ENCODE data around the gene ABR.
"Not testable (repeated sequence)": the region's sequence is repeated elsewhere in the genome, so short reads cannot be mapped to it uniquely, and the experiment has no call there.

ABR gene

GRCh38 chr17:1169221-1169928, 10.4 kb downstream of the ABR start:
- peaks cover 6% of the 10 kb centered on the region for H3K36me3 Mint-ChIP-seq
- H3K4me1 Mint-ChIP-seq = peaks cover 54% of the 10 kb centered on the region
- no peaks in the 10 kb centered on the region for H3K27me3 Mint-ChIP-seq
- no peaks in the 10 kb centered on the region for H3K9me3 Mint-ChIP-seq
- H3K4me3 Mint-ChIP-seq = no peak overlapping the region
- no peak for ATAC-seq
- H3K27ac Mint-ChIP-seq = no peak overlapping the region

GRCh38 chr17:1168533-1169220, 11.1 kb downstream of the ABR start:
- no peak for ATAC-seq
- no peaks in the 10 kb centered on the region for H3K9me3 Mint-ChIP-seq
- peaks cover 6% of the 10 kb centered on the region for H3K36me3 Mint-ChIP-seq
- no peak overlapping the region for H3K27ac Mint-ChIP-seq
- no peak overlapping the region for H3K4me3 Mint-ChIP-seq
- H3K4me1 Mint-ChIP-seq = peaks cover 48% of the 10 kb centered on the region
- no peaks in the 10 kb centered on the region for H3K27me3 Mint-ChIP-seq

GRCh38 chr17:1166276-1166675, 13.5 kb downstream of the ABR start:
- Mint-ChIP-seq H3K9me3 (no peaks in the 10 kb centered on the region), H3K27ac (no peak overlapping the region), H3K36me3 (peaks cover 6% of the 10 kb centered on the region), H3K4me3 (no peak overlapping the region), H3K4me1 (peaks cover 37% of the 10 kb centered on the region), H3K27me3 (no peaks in the 10 kb centered on the region)
- no peak for ATAC-seq

- ATAC-seq = peak; percentile 43
- H3K27me3 Mint-ChIP-seq = no peaks in the 10 kb centered on the region
- peaks cover 33% of the 10 kb centered on the region for H3K4me1 Mint-ChIP-seq
- no peaks in the 10 kb centered on the region for H3K9me3 Mint-ChIP-seq
- H3K36me3 Mint-ChIP-seq = peaks cover 6% of the 10 kb centered on the region
- no peak overlapping the region for H3K27ac Mint-ChIP-seq
- H3K4me3 Mint-ChIP-seq = no peak overlapping the region
Measured at GRCh38 chr17:1165836-1166235, 13.9 kb downstream of the ABR start.

- Mint-ChIP-seq H3K27me3 (no peaks in the 10 kb centered on the region), H3K9me3 (no peaks in the 10 kb centered on the region), H3K4me3 (no peak overlapping the region), H3K27ac (no peak overlapping the region), H3K36me3 (peaks cover 6% of the 10 kb centered on the region), H3K4me1 (peaks cover 35% of the 10 kb centered on the region)
- ATAC-seq = no peak
Measured at GRCh38 chr17:1164935-1165556, 14.7 kb downstream of the ABR start.

- Mint-ChIP-seq H3K27me3 (no peaks in the 10 kb centered on the region), H3K4me1 (peaks cover 35% of the 10 kb centered on the region), H3K27ac (no peak overlapping the region), H3K36me3 (peaks cover 24% of the 10 kb centered on the region), H3K9me3 (no peaks in the 10 kb centered on the region), H3K4me3 (no peak overlapping the region)
- no peak for ATAC-seq
Measured at GRCh38 chr17:1162116-1162855, 17.5 kb downstream of the ABR start.

- H3K9me3 Mint-ChIP-seq = no peaks in the 10 kb centered on the region
- H3K4me1 Mint-ChIP-seq = peaks cover 25% of the 10 kb centered on the region
- H3K27me3 Mint-ChIP-seq = no peaks in the 10 kb centered on the region
- H3K4me3 Mint-ChIP-seq = no peak overlapping the region
- peaks cover 25% of the 10 kb centered on the region for H3K36me3 Mint-ChIP-seq
- no peak for ATAC-seq
- H3K27ac Mint-ChIP-seq = no peak overlapping the region
Measured at GRCh38 chr17:1160591-1161390, 19.0 kb downstream of the ABR start.

GRCh38 chr17:1159431-1160180, 20.2 kb downstream of the ABR start:
- Mint-ChIP-seq H3K4me3 (no peak overlapping the region), H3K27me3 (no peaks in the 10 kb centered on the region), H3K36me3 (peaks cover 25% of the 10 kb centered on the region), H3K27ac (no peak overlapping the region), H3K9me3 (no peaks in the 10 kb centered on the region), H3K4me1 (peaks cover 27% of the 10 kb centered on the region)
- ATAC-seq = no peak

GRCh38 chr17:1158879-1159278, 20.9 kb downstream of the ABR start:
- Mint-ChIP-seq H3K4me3 (no peak overlapping the region), H3K27ac (no peak overlapping the region)

GRCh38 chr17:1156864-1157263, 22.9 kb downstream of the ABR start:
- Mint-ChIP-seq H3K9me3 (no peaks in the 10 kb centered on the region), H3K27ac (no peak overlapping the region), H3K27me3 (no peaks in the 10 kb centered on the region), H3K36me3 (peaks cover 26% of the 10 kb centered on the region), H3K4me1 (peaks cover 22% of the 10 kb centered on the region), H3K4me3 (no peak overlapping the region)
- ATAC-seq = no peak

More at GRCh38 chr17:1158879-1159278, 20.9 kb downstream of the ABR start:
- Mint-ChIP-seq H3K4me1 (peaks cover 28% of the 10 kb centered on the region), H3K27me3 (no peaks in the 10 kb centered on the region), H3K9me3 (no peaks in the 10 kb centered on the region), H3K36me3 (peaks cover 25% of the 10 kb centered on the region)
- no peak for ATAC-seq

- Mint-ChIP-seq H3K4me3 (no peak overlapping the region), H3K9me3 (no peaks in the 10 kb centered on the region), H3K36me3 (peaks cover 31% of the 10 kb centered on the region), H3K27ac (no peak overlapping the region), H3K27me3 (no peaks in the 10 kb centered on the region), H3K4me1 (peaks cover 11% of the 10 kb centered on the region)
- ATAC-seq = no peak
Measured at GRCh38 chr17:1154704-1155103, 25.1 kb downstream of the ABR start.

- H3K36me3 Mint-ChIP-seq = peaks cover 24% of the 10 kb centered on the region
- no peaks in the 10 kb centered on the region for H3K27me3 Mint-ChIP-seq
- H3K4me1 Mint-ChIP-seq = peaks cover 9% of the 10 kb centered on the region
- no peaks in the 10 kb centered on the region for H3K9me3 Mint-ChIP-seq
- H3K4me3 Mint-ChIP-seq = no peak overlapping the region
- ATAC-seq = no peak
- H3K27ac Mint-ChIP-seq = no peak overlapping the region
Measured at GRCh38 chr17:1153795-1154546, 25.8 kb downstream of the ABR start.

GRCh38 chr17:1152582-1152981, 27.2 kb downstream of the ABR start:
- not testable (repeated sequence) for H3K4me3 Mint-ChIP-seq, ATAC-seq, H3K9me3 Mint-ChIP-seq, H3K27ac Mint-ChIP-seq, H3K27me3 Mint-ChIP-seq, H3K4me1 Mint-ChIP-seq
- peaks cover 19% of the 10 kb centered on the region for H3K36me3 Mint-ChIP-seq

All from stimulated activated memory B cell treated with anti-CD40 and anti-IgM and Interleukin-4, amounts not matched to agents 10 μg/mL and 1 μg/mL and 100 μg/mL, for 72 hours (primary cell).